ENCODE data around the gene ZBP1. TPM values are rescaled to one million over a fixed set of nuclear protein-coding genes. Genes with fewer than 3 reads are reported as not detected.

Gene ZBP1
- total RNA-seq, 6 experiments from 2014 or later: 0.14 to 0.75 (median 0.36) TPM; not detected in 2

DNA sequence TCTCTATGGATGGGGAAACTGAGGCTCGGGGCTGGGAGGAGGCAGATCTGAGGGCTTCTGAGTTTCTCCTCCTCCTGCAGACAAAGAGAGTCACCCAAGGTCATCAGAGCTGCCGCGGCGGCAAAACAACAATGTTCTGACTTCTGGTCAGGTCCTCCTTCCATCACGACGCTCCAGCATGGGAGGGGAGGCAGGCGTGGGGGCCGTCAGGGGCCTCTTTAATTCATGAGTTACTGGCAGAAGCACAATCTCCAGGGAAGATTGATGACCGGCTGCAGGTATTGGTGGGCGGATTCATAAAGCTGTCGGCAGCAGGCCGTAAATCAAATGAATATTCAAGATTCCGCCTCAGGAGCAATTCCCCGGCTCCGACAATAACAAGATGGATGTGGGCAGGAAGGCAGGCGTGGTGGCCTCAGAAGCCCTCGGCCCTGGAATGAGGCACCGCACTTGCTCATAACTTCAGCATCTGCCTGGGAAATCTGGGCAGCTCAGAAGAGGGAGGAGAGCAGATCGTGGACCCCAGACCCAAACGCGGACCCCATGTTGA lies 40.3 kb downstream of the ZBP1 start:
- no peak for TF ChIP-seq POLR2A (IDR thresholded peaks at IDR 0.05)
- TF ChIP-seq, protein P1, sequence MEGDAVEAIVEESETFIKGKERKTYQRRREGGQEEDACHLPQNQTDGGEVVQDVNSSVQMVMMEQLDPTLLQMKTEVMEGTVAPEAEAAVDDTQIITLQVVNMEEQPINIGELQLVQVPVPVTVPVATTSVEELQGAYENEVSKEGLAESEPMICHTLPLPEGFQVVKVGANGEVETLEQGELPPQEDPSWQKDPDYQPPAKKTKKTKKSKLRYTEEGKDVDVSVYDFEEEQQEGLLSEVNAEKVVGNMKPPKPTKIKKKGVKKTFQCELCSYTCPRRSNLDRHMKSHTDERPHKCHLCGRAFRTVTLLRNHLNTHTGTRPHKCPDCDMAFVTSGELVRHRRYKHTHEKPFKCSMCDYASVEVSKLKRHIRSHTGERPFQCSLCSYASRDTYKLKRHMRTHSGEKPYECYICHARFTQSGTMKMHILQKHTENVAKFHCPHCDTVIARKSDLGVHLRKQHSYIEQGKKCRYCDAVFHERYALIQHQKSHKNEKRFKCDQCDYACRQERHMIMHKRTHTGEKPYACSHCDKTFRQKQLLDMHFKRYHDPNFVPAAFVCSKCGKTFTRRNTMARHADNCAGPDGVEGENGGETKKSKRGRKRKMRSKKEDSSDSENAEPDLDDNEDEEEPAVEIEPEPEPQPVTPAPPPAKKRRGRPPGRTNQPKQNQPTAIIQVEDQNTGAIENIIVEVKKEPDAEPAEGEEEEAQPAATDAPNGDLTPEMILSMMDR (IDR thresholded peaks at IDR 0.05): no peak
- no peak overlapping the region for H3K4me3 ChIP-seq
- intact Hi-C loops (cut with DNase I): no loop called here
- H3K9me3 ChIP-seq: no peaks in the 10 kb centered on the region
- H3K4me1 ChIP-seq: peaks cover 0 to 42% (median 15%) of the 10 kb centered on the region in 4 donors
- DNase-seq (peak in 1 of 3 donors; percentile 38), ATAC-seq (no peak)
- H3K27me3 ChIP-seq: no peaks in the 10 kb centered on the region
- WGBS (ENCODE audit: insufficient coverage, low coverage, low lambda C conversion rate, missing lambda C conversion rate): 51% methylated on average over 18 of the region's 21 CpGs
- H3K27ac ChIP-seq: peak overlapping the region in 2 of 3 donors; percentile 7 to 47
- H3K36me3 ChIP-seq: no peaks in the 10 kb centered on the region

DNA sequence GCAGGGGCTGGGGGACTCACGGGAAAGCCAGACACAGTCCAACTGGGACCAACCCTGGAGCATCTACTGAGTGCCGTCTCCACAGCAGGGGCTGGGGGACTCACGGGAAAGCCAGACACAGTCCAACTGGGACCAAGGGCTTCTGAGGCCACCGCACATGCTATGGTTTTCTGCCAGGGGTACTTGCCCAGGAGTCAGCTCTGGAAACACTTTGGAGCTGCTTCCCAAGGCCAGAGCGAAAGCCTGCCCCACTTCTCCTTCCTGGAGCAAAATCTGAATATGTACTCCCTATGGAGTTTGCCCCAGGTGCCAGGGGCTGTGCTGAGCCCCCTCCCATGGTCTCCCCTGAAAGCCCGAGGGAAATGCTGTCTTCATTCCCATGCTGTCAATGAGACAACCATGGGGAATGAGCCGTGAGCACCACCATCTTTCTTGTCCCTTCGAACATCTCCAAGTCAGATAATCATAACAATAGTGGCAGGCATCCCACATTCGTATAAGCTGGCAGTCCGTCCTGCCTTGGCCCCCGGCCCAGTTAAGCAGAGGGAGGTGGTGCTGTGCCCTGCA lies 40.8 kb downstream of the ZBP1 start:
- no peaks in the 10 kb centered on the region for H3K9me3 ChIP-seq
- H3K4me1 ChIP-seq: peaks cover 0 to 43% (median 17%) of the 10 kb centered on the region in 4 donors
- H3K27ac ChIP-seq: no peak overlapping the region
- 33% methylated on average over 3 of the region's 11 CpGs for WGBS (ENCODE audit: insufficient coverage, low coverage, low lambda C conversion rate, missing lambda C conversion rate)
- TF ChIP-seq, protein P1 (IDR thresholded peaks at IDR 0.05): no peak
- no peak for TF ChIP-seq POLR2A (IDR thresholded peaks at IDR 0.05)
- intact Hi-C loops (cut with DNase I): no loop called here
- DNase-seq (peak in 1 of 3 donors; percentile 33), ATAC-seq (no peak)
- no peaks in the 10 kb centered on the region for H3K36me3 ChIP-seq
- no peak overlapping the region for H3K4me3 ChIP-seq
- H3K27me3 ChIP-seq: no peaks in the 10 kb centered on the region

DNA sequence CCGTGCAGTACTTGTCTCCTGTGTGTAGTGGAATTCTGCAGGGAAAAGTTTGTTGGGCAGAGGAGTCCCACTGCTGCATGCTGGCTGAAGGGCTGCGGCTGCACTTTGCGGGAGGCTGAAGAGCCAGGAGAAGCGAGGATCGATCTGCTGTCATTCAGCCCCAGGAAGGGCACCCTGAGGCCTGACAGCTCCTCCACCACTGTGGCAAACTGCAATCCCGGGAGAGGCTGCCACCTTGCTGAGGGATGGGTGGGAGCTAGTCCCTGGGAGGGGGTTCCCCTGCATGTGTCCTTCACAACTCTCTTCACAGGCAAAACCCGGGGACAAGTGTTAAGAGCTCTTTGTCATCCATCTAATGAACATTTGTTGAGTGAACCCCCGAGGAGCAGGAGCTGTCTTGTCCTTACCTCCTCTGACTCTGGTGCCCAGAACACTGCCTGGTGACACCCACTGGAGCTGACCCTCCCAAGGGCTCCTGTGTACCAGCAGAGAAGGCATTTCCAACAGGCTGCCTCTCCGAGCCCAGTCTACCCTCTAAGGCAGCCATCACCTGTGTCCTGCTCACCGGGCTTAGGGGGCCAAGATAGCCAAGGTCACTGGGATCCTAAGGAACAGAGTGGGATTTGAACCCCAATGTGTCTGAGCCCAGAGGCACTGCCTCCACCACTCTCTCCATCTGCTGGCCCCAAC lies 41.6 kb downstream of the ZBP1 start:
- H3K4me3 ChIP-seq: no peak overlapping the region
- DNase-seq (peak in 1 of 3 donors; percentile 55), ATAC-seq (peak in 3 of 4 donors; percentile 2 to 21 (median 5))
- no peaks in the 10 kb centered on the region for H3K27me3 ChIP-seq
- peaks cover 0 to 49% (median 21%) of the 10 kb centered on the region in 4 donors for H3K4me1 ChIP-seq
- H3K27ac ChIP-seq: peak overlapping the region in 2 of 3 donors; percentile 75 to 82
- TF ChIP-seq POLR2A (IDR thresholded peaks at IDR 0.05): no peak
- TF ChIP-seq, protein P1 (IDR thresholded peaks at IDR 0.05): no peak
- H3K36me3 ChIP-seq: no peaks in the 10 kb centered on the region
- intact Hi-C loops (cut with DNase I): no loop called here
- H3K9me3 ChIP-seq: no peaks in the 10 kb centered on the region
- 48% methylated on average over 3 of the region's 10 CpGs for WGBS (ENCODE audit: insufficient coverage, low coverage, low lambda C conversion rate, missing lambda C conversion rate)

DNA sequence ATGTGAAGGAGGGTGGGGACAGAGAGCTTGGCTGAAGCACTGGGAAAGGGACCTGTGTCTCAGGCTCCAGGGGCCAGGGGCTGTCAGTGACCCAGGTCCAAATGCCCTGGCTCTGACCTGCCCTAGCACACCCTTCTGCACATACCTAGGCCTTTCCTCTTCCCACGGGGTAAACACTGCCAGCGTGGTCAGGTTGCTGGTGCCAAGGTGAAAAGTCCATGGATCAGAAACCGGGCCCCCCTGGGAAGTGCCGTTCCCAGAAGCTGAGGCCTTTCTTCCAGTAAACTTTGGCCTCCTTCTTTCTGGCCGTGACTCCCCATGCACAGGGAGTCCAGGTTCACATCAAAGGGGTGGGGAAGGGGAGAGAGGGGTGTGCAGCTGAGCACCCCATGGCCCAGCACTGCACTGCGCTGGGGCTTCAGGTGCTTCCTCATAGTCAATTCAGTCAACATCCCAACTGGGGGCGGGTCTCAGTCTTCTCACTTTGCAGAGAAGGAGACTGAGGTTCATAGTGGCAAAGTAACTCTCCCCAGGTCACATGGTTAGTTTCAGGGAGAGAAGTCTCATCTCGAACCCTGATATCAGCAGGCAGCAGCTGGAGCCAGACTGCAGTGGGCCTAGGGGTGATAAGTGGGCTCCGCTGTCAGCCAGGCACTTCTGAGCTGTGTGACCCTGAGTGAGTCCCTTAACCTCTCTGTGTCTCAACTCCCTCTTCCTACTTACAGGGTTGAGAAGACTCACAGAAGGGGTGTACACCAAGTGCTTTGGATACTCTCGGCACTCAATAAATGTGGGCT lies 42.3 kb downstream of the ZBP1 start:
- intact Hi-C loops (cut with DNase I): no loop called here
- peak; percentile 86 to 91 (median 89) for ATAC-seq

More for the DNA sequence above, 42.3 kb downstream of the ZBP1 start:
- Histone ChIP-seq H3K4me1 (peaks cover 0 to 49% (median 21%) of the 10 kb centered on the region in 4 donors), H3K27ac (peak overlapping the region; percentile 40 to 82 (median 75)), H3K36me3 (no peaks in the 10 kb centered on the region), H3K27me3 (no peaks in the 10 kb centered on the region), H3K4me3 (no peak overlapping the region), H3K9me3 (no peaks in the 10 kb centered on the region)
- DNase-seq: peak; percentile 75 to 92 (median 89)
- TF ChIP-seq POLR2A (IDR thresholded peaks at IDR 0.05): no peak
- TF ChIP-seq, protein P1 (IDR thresholded peaks at IDR 0.05): no peak
- WGBS (ENCODE audit: insufficient coverage, low coverage, low lambda C conversion rate, missing lambda C conversion rate): 29% methylated on average over 1 of the region's 10 CpGs

Data from right lobe of liver (tissue), 6 donors.